ENCODE data around the gene MAP3K20. TPM values are rescaled to one million over a fixed set of nuclear protein-coding genes. Genes with fewer than 3 reads are reported as not detected.

Gene MAP3K20
- total RNA-seq, 3 donors from 2014 or later = 34.8 to 67.0 (median 42.9) TPM

- DNase-seq (ENCODE audit: low spot score in 2 of 2) = no peak
- no peaks in the 10 kb centered on the region for H3K4me1 ChIP-seq
Observed at GRCh38 chr2:173106959-173107628, 31.4 kb downstream of the MAP3K20 start.

GRCh38 chr2:173107629-173108022 lies 32.0 kb downstream of the MAP3K20 start:
- intact Hi-C loops (cut with DNase I; ENCODE audit: low total_unique reads) = no loop called here
- no peak for TF ChIP-seq POLR2A (IDR thresholded peaks at IDR 0.05)
- no peak for TF ChIP-seq CTCF (IDR thresholded peaks at IDR 0.05)
- no peak for TF ChIP-seq POLR2AphosphoS5 (IDR thresholded peaks at IDR 0.05)
- Histone ChIP-seq H3K27ac (no peak overlapping the region), H3K4me1 (no peaks in the 10 kb centered on the region), H3K4me3 (no peak overlapping the region), H3K9me3 (no peaks in the 10 kb centered on the region), H3K27me3 (no peaks in the 10 kb centered on the region), H3K36me3 (no peaks in the 10 kb centered on the region)
- DNase-seq (ENCODE audit: low spot score in 2 of 2) = no peak

More at GRCh38 chr2:173106959-173107628, 31.4 kb downstream of the MAP3K20 start:
- Histone ChIP-seq H3K27ac (no peak overlapping the region), H3K9me3 (no peaks in the 10 kb centered on the region), H3K4me3 (no peak overlapping the region), H3K36me3 (no peaks in the 10 kb centered on the region), H3K27me3 (no peaks in the 10 kb centered on the region)
- TF ChIP-seq POLR2AphosphoS5 (IDR thresholded peaks at IDR 0.05) (no peak), POLR2A (IDR thresholded peaks at IDR 0.05) (no peak), CTCF (IDR thresholded peaks at IDR 0.05) (no peak)
- intact Hi-C loops (cut with DNase I; ENCODE audit: low total_unique reads) = no loop called here

GRCh38 chr2:173109253-173110188 lies 33.9 kb downstream of the MAP3K20 start:
- no peak for DNase-seq (ENCODE audit: low spot score in 2 of 2)
- intact Hi-C loops (cut with DNase I; ENCODE audit: low total_unique reads) = no loop called here
- no peaks in the 10 kb centered on the region for H3K4me1 ChIP-seq
- H3K9me3 ChIP-seq = no peaks in the 10 kb centered on the region
- H3K36me3 ChIP-seq = no peaks in the 10 kb centered on the region
- H3K4me3 ChIP-seq = no peak overlapping the region
- no peak for TF ChIP-seq POLR2AphosphoS5 (IDR thresholded peaks at IDR 0.05)
- H3K27me3 ChIP-seq = no peaks in the 10 kb centered on the region
- H3K27ac ChIP-seq = peak overlapping the region in 1 of 2 donors; percentile 37

- H3K27ac ChIP-seq = no peak overlapping the region
- DNase-seq (ENCODE audit: low spot score in 2 of 2) = no peak
- intact Hi-C loops (cut with DNase I; ENCODE audit: low total_unique reads) = no loop called here
Observed at GRCh38 chr2:173117678-173118077, 42.0 kb downstream of the MAP3K20 start.

GRCh38 chr2:173118395-173118794 lies 42.7 kb downstream of the MAP3K20 start:
- no peaks in the 10 kb centered on the region for H3K27me3 ChIP-seq
- H3K27ac ChIP-seq = no peak overlapping the region
- DNase-seq (ENCODE audit: low spot score in 2 of 2) = no peak
- no peaks in the 10 kb centered on the region for H3K36me3 ChIP-seq
- intact Hi-C loops (cut with DNase I; ENCODE audit: low total_unique reads) = no loop called here
- TF ChIP-seq POLR2AphosphoS5 (IDR thresholded peaks at IDR 0.05) = no peak
- no peak for TF ChIP-seq CTCF (IDR thresholded peaks at IDR 0.05)
- no peak for TF ChIP-seq POLR2A (IDR thresholded peaks at IDR 0.05)
- no peaks in the 10 kb centered on the region for H3K4me1 ChIP-seq
- no peaks in the 10 kb centered on the region for H3K9me3 ChIP-seq
- no peak overlapping the region for H3K4me3 ChIP-seq

More at GRCh38 chr2:173117678-173118077, 42.0 kb downstream of the MAP3K20 start:
- no peaks in the 10 kb centered on the region for H3K27me3 ChIP-seq
- H3K4me3 ChIP-seq = no peak overlapping the region
- TF ChIP-seq CTCF (IDR thresholded peaks at IDR 0.05) (no peak), POLR2AphosphoS5 (IDR thresholded peaks at IDR 0.05) (no peak), POLR2A (IDR thresholded peaks at IDR 0.05) (no peak)
- no peaks in the 10 kb centered on the region for H3K36me3 ChIP-seq
- H3K4me1 ChIP-seq = no peaks in the 10 kb centered on the region
- no peaks in the 10 kb centered on the region for H3K9me3 ChIP-seq
